Measurements from ENCODE around the gene NKAIN4.

NKAIN4 gene

DNA sequence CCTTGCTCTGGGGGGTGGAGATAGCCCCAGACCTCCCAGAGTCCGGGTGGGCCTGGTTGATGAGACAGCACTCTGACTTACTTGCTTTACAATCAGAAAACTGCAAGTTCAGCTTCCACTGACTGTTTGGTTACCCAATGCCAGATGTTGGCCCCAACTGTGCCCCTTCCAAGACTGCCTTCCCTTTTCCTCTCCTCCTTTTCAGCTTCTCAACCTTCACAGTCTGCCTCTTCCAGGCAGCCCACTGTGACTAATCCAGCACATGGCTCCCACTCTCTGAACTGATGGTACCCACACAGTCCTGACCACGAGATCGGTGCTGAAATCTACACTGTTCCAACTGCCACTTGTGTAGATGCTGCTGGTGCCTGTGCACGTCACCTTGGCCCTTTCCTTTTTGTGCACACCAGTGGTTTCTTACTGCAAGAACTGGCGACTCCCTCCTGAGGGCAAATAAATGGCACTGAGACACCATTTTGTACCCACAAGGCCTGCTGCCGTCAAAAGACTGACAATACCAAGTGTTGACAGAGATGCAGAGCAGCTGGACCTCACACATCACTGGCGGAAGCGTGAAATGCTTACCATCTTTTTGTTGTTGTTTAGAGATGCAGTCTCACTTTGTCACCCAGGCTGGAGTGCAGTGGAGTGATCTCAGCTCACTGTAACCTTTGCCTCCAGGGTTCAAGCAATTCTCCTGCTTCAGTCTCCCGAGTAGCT is 16.5 kb upstream of the NKAIN4 start:
- TF ChIP-seq, protein P1, sequence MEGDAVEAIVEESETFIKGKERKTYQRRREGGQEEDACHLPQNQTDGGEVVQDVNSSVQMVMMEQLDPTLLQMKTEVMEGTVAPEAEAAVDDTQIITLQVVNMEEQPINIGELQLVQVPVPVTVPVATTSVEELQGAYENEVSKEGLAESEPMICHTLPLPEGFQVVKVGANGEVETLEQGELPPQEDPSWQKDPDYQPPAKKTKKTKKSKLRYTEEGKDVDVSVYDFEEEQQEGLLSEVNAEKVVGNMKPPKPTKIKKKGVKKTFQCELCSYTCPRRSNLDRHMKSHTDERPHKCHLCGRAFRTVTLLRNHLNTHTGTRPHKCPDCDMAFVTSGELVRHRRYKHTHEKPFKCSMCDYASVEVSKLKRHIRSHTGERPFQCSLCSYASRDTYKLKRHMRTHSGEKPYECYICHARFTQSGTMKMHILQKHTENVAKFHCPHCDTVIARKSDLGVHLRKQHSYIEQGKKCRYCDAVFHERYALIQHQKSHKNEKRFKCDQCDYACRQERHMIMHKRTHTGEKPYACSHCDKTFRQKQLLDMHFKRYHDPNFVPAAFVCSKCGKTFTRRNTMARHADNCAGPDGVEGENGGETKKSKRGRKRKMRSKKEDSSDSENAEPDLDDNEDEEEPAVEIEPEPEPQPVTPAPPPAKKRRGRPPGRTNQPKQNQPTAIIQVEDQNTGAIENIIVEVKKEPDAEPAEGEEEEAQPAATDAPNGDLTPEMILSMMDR (IDR thresholded peaks at IDR 0.05; ENCODE audit: borderline replicate concordance, control extremely low read depth, extremely low read depth, insufficient read depth, missing control alignments) = no peak
- no peak for DNase-seq (ENCODE audit: low spot score)
- in situ Hi-C loops (cut with MboI; ENCODE audit: low sequenced_read_pairs, unreplicated experiment) = no loop called here

GRCh38 chr20:63269724-63270123 is 15.5 kb upstream of the NKAIN4 start:
- in situ Hi-C loops (cut with MboI; ENCODE audit: low sequenced_read_pairs, unreplicated experiment) = no loop called here
- DNase-seq (ENCODE audit: low spot score) = no peak
- TF ChIP-seq, protein P1 (IDR thresholded peaks at IDR 0.05; ENCODE audit: borderline replicate concordance, control extremely low read depth, extremely low read depth, insufficient read depth, missing control alignments) = no peak

GRCh38 chr20:63268671-63269439 is 14.6 kb upstream of the NKAIN4 start:
- no peak for DNase-seq (ENCODE audit: low spot score)
- in situ Hi-C loops (cut with MboI; ENCODE audit: low sequenced_read_pairs, unreplicated experiment) = no loop called here
- TF ChIP-seq, protein P1 (IDR thresholded peaks at IDR 0.05; ENCODE audit: borderline replicate concordance, control extremely low read depth, extremely low read depth, insufficient read depth, missing control alignments) = no peak

DNA sequence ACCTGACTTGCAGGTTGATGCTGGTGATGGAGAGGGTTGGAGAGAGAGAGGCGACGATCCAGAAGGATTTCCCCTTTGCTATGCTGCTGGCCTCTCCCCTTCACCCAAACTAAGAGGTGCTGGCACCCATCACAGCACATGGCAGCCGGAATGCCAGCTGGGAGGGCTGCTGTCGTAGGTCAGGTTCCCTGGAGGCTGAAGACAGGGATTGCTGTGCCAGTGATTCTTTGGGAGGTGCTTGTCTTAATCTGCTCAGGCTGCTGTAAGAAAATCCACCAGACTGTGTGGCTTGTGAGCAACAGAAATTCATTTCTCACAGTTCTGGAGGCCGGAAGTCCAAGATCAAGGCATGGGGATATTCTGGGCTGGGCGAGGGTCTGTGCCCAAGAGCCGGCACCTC is 14.0 kb upstream of the NKAIN4 start:
- DNase-seq (ENCODE audit: low spot score) = no peak
- in situ Hi-C loops (cut with MboI; ENCODE audit: low sequenced_read_pairs, unreplicated experiment) = no loop called here

GRCh38 chr20:63267691-63268090 is 13.4 kb upstream of the NKAIN4 start:
- TF ChIP-seq, protein P1 (IDR thresholded peaks at IDR 0.05; ENCODE audit: borderline replicate concordance, control extremely low read depth, extremely low read depth, insufficient read depth, missing control alignments) = no peak
- in situ Hi-C loops (cut with MboI; ENCODE audit: low sequenced_read_pairs, unreplicated experiment) = no loop called here
- DNase-seq (ENCODE audit: low spot score) = no peak

More for the DNA sequence above, 14.0 kb upstream of the NKAIN4 start:
- TF ChIP-seq, protein P1 (IDR thresholded peaks at IDR 0.05; ENCODE audit: borderline replicate concordance, control extremely low read depth, extremely low read depth, insufficient read depth, missing control alignments) = no peak

GRCh38 chr20:63265891-63266515 is 11.7 kb upstream of the NKAIN4 start:
- DNase-seq (ENCODE audit: low spot score) = no peak
- in situ Hi-C loops (cut with MboI; ENCODE audit: low sequenced_read_pairs, unreplicated experiment) = no loop called here
- TF ChIP-seq, protein P1 (IDR thresholded peaks at IDR 0.05; ENCODE audit: borderline replicate concordance, control extremely low read depth, extremely low read depth, insufficient read depth, missing control alignments) = no peak
